HG03097 (cell line): ENCODE data around the gene ZNF75A.
A peak's percentile ranks its signal among the peaks of the same experiment; 100 is the strongest.
"Not testable (repeated sequence)": the region's sequence is repeated elsewhere in the genome, so short reads cannot be mapped to it uniquely, and the experiment has no call there.

Source experiments
- ATAC-seq: cut with Tn5 transposase; IDR thresholded peaks from one replicate; pipeline ENCODE4 v1.9.1; 2021; ENCODE audit not compliant: unreplicated experiment, low FRiP score

The ZNF75A gene

GRCh38 chr16:3305109-3306068 lies at the start of gene ZNF75A, which contains the start of gene TIGD7:
Gene ZNF75A (plus strand): TSS chr16:3305497. CDS start chr16:3308429, 2,932 bp downstream.
Gene TIGD7 (minus strand): TSS chr16:3305430. CDS start chr16:3300614, 4,816 bp downstream.
- ATAC-seq: peak; percentile 76

GRCh38 chr16:3256146-3256865 lies 49.0 kb upstream of the ZNF75A start, which contains the start of gene MEFV:
Gene MEFV (minus strand): TSS chr16:3256633. CDS start chr16:3256587, 46 bp downstream.
- no peak for ATAC-seq

GRCh38 chr16:3256866-3257465 lies 48.3 kb upstream of the ZNF75A start:
- no peak for ATAC-seq

- ATAC-seq: no peak
Observed at GRCh38 chr16:3259836-3260235, 45.5 kb upstream of the ZNF75A start.

GRCh38 chr16:3262517-3262916 lies 42.8 kb upstream of the ZNF75A start:
- no peak for ATAC-seq

GRCh38 chr16:3264137-3265036 lies 40.9 kb upstream of the ZNF75A start:
- ATAC-seq: peak; percentile 93

- no peak for ATAC-seq
Observed at GRCh38 chr16:3266873-3267537, 38.3 kb upstream of the ZNF75A start.

- ATAC-seq: no peak
Observed at GRCh38 chr16:3268294-3268693, 37.0 kb upstream of the ZNF75A start.

- not testable (repeated sequence) for ATAC-seq
Observed at GRCh38 chr16:3270718-3271117, 34.6 kb upstream of the ZNF75A start.

GRCh38 chr16:3271281-3271680 lies 34.0 kb upstream of the ZNF75A start:
- ATAC-seq: not testable (repeated sequence)

- no peak for ATAC-seq
Observed at GRCh38 chr16:3274490-3274889, 30.8 kb upstream of the ZNF75A start.

GRCh38 chr16:3274947-3275346 lies 30.4 kb upstream of the ZNF75A start:
- no peak for ATAC-seq

- no peak for ATAC-seq
Observed at GRCh38 chr16:3276679-3277078, 28.6 kb upstream of the ZNF75A start.

- ATAC-seq: no peak
Observed at GRCh38 chr16:3281222-3281820, 24.0 kb upstream of the ZNF75A start.

- peak; percentile 28 for ATAC-seq
Observed at GRCh38 chr16:3282103-3282729, 23.1 kb upstream of the ZNF75A start.

- ATAC-seq: peak; percentile 71
Observed at GRCh38 chr16:3282730-3283542, 22.4 kb upstream of the ZNF75A start, which contains the start of gene ZNF263. Gene ZNF263 (plus strand): TSS chr16:3283491. CDS start chr16:3283819, 328 bp downstream.
